ENCODE results near the gene CBARP.

The CBARP gene

DNA sequence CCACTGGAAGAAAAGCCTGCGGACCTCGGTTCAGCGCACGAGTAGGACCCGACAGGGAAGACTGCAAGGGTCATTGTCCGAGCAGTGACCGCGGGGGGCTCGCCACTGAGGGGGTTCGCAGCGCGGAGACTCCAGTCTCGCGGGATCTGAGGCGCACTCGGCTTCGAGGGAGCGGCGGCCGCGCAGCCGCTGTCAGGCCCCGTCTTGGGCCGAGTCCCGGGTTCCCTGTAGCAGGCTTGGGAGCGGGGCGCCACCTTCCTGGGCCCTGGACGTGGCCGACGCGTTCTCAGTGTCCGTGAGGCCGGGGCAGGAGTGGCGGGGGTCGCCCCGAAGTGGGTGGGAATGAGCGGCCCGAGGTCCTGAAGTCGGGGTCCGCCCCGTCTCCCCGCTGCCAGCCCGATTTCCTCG lies 37.1 kb upstream of the CBARP start:
- no peak for DNase-seq

DNA sequence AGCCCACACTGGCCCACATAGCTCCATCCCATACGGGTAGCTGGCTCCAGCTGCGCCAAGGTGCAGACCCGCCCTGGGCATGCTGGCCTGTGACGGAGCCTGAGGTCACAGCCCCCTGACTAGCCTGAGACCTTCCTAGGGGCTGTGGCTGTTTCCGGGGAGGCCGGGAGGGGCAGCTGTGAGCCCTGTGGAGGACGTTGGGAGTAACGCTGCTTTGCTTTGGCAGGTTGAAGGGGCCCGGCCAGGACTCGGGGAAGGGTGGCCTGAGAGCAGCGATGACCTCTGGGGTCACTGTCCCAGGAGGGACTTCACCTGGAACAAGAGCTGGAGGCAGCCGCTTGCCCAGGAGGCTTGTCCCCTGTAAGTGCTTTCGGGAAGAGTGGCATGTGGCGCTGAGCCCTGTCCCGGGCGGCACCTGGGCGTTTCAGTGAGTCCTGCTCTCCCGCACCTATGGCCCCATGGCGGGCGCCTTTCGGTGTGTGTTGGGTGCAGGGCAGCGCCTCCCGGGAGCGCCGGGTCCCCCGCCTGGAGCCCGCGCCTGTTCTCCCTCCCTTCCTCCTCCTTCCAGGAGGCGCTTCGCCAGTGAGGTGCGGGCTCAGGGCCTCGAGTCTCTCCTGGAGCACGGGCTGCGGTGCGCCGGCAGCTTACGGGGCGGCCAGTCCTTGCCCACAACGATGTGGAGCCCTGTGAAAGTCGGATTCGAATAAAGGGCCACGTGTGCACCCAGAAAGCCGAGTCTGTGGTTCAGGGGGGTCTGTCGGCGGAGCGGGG lies 36.5 kb upstream of the CBARP start:
- no peak for DNase-seq

DNA sequence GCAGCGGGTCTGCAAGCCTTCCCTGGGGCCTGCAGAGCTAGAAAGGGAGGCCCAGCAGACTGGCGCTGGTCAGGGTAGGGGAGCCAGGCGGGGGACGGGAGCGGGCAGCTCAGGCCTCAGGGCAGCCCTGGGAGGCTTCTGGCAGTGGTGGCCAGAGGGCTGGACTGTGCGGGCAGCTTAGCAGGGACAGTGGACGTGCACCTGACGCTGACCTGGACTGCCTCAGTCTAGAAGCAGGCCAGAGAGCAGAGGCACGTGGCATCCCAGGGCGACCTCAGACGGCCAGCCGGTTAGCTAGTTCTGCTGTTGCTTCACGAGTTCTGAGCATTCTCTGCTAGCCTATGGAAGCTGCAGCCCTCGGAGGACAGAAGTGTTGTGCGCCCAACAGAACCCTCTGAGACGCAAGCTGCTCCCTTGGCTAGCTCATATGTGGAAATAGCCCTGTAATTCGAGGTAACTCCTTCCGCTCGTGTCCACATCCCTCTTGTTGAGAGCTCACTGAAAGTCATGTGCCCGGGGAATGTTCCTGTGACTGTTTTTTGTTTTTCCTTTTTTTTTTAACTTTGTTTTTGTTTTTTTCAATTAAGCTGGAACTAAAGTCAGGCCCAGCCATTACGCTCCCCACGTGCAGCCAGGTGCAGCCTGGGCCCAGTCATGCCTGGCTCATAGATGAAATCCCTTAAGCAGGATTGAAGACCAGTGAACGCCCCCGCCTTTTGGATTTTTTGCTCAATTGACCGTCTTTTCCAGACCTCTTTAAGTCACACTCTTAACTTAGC lies 35.6 kb upstream of the CBARP start:
- no peak for DNase-seq

DNA sequence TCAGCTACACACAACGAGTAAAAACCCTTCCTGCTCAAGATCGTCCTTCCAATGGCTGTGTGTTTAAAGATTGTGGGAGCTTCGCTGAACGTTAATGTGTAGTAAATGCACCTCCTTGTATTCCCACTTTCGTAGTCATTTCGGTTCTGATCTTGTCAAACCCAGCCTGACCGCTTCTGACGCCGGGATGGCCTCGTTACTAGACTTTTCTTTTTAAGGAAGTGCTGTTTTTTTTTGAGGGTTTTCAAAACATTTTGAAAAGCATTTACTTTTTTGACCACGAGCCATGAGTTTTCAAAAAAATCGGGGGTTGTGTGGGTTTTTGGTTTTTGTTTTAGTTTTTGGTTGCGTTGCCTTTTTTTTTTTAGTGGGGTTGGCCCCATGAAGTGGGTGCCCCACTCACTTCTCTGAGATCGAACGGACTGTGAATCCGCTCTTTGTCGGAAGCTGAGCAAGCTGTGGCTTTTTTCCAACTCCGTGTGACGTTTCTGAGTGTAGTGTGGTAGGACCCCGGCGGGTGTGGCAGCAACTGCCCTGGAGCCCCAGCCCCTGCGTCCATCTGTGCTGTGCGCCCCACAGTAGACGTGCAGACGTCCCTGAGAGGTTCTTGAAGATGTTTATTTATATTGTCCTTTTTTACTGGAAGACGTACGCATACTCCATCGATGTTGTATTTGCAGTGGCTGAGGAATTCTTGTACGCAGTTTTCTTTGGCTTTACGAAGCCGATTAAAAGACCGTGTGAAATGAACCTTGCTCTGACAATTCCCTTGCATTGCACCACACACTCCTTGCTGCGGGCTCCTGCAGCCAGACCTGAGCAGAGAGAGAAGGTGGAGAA lies 34.8 kb upstream of the CBARP start:
- DNase-seq, result no peak

DNA sequence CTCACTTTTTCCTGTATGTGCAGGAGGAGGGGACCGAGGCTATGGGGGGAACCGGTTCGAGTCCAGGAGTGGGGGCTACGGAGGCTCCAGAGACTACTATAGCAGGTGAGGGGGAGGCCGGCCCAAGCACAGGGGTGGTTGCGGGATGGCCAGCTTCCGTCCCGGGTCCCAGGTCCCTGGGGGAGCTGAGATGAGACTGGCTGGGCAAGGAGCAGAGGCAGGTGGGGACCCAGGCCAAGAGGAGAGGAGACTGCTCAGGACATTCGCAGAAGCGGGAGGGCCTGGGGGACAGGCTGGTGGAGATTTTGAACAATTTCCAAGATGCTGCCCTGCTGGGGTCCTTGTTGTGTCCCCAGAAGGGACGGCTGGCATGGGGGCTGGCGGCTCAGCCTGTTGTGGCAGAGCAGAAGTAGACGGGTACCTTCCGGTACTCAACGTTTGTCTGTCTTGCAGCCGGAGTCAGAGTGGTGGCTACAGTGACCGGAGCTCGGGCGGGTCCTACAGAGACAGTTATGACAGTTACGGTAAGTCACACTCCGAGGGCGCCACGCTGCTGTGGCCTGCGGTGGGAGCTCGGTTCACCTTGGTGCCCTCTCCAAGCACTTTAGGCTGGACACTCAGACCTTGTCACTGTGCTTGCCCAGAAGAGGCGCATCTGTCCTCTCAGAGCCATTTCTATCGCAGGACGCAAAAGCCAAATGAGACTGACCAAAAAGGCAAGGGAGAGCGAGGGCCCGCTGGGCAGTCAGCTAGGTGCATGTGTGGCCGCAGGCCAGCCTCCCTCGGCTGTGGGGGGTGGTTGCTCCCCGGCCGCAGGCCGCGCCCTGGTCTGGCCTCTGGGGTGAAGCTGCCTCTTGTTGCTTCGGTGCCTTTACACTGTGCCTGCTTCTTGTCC lies 34.0 kb upstream of the CBARP start:
- no peak for DNase-seq

DNA sequence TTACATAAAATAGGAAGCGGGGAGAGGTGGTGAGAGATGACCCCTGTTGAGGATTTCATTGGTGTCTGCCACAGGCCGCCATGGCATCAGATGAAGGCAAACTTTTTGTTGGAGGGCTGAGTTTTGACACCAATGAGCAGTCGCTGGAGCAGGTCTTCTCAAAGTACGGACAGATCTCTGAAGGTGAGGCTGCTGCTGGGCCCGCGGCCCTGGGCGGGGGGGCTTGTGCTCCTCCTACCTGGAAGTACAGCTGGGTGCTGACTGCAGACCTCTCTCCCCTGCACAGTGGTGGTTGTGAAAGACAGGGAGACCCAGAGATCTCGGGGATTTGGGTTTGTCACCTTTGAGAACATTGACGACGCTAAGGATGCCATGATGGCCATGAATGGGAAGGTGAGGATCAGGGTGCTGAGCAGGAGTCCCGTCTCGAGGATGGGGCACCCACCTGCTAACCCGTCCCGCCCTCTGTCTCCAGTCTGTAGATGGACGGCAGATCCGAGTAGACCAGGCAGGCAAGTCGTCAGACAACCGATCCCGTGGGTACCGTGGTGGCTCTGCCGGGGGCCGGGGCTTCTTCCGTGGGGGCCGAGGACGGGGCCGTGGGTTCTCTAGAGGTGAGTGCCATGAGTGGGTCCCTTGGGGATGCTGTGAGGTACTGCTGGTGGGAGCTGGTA lies 33.2 kb upstream of the CBARP start:
- no peak for DNase-seq

DNA sequence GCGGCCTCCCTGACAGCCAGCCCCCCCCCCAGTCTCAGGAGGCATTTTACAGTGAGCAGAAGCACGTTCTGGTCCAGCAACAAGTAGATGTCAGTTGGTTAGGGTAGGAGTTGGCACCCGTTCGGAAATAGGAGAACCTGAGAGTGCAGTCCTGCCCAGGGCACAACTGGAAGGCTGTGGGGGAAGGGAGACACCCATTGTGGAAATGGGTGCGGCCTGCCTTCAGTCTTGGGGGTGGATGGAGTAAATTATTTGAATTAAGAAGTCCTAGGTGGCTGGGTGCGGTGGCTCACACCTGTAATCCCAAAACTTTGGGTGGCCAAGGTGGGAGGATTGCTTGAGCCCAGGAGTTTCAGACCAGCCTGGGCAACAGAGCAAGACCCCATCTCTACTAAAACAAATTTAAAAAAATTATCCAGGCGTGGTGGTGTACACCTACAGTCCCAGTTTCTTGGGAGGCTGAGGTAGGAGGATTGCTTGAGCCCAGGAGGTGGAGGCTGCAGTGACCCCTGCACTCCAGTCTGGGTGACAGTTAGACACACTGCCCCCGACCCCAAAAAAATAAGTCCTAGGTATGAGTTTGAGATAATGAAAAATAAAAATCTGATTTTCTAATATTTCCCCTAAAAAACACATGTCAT lies 32.5 kb upstream of the CBARP start:
- DNase-seq, result no peak

DNA sequence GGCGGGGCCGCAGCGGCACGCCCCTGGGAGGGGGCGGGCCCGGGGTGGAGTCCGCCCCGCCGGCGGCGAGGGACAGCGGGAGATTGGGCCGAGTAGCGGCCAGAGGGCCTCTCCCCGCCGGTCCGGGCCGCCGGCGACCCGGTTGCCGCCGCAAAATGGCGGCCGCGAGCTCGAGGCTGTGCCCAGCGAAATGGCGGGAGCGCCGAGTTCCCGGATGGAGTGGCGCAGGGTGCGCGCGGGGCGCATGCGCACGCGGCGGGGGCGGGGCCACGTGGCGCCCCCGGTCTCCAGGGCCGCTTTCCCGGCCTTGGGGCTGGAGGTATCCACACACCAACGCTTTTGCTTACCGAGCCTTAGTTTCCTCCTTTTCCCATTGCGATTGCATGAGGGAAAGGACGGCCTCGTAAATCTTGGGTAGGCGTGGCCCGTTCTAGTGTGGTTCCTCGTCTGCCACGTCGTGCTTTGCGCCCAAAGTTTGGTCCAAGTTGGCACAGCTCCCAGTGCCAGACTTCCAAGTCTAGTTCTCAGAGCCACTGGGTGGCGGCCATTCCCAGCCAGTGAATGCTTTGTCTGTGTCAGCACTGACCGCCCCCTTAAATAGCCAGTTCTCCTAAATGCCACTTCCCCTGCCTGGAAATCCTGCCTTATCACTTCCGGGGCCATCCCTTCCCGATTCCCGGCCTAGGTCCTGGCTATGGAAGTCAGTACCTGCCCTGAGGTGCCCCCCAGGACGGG lies 31.8 kb upstream of the CBARP start:
- DNase-seq, result peak; percentile 84

DNA sequence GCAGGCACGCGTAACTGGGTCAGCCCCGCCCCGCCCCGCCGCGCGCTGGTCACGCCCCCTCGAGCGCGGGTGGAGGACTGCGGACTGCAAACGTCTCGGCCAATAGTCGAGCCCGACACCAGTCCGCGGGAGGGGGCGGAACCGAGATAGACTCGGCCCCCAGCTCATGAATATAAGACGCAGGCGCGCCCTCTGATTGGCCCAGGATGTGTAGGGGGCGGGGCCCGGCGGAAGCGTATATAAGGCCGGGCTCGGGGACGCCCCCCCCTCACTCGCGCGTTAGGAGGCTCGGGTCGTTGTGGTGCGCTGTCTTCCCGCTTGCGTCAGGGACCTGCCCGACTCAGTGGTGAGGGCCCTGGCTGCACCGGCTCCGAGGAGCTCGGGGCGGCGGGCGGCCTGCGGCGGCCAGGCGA lies 31.3 kb upstream of the CBARP start, which contains the start of gene CIRBP:
Gene CIRBP (plus strand): TSS at position 268 of the 413 bp plus-strand sequence. CDS start 1,602 bp downstream, outside the sequence.
- peak; percentile 99 for DNase-seq

DNA sequence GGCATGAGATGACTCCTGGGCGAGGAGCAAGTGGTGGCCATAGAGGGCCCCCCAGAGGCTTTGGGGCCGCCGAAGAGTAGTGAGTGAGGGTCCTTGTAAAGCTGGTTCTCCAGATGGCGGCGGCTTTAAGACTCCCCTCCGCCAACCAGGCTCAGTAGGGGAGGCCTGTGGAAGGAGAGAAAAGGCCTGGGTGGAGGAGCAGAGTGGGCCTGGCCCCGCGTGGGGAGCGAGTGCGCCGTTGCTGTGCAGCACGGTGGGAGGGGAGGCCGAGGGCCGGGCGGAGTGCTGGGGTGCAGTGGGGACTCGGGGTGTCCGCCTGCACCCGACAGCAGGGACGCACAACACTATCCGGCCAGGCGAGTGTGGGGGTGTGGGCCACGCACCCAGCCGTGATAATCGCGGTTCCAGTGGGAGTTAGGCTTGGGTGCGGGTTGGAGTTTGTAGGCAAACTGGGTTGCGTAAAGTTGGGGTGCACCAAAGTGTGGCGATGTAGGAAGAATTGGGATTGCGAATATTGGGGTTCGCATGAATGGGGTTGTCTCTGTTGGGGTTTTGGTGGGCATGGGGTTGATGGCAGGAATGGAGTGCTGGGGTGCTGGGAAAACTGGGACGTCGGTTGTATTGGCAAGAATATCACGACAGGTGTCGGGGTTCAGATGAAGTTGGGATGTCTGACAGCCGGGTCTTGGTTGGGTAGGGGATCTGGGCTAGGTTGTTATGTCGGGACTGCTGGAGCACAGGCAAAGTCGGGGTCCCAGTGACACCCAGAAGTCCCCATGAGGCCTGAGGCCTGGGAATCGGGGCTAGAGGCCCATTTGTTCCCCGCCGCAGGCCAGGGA lies 30.6 kb upstream of the CBARP start:
- no peak for DNase-seq

DNA sequence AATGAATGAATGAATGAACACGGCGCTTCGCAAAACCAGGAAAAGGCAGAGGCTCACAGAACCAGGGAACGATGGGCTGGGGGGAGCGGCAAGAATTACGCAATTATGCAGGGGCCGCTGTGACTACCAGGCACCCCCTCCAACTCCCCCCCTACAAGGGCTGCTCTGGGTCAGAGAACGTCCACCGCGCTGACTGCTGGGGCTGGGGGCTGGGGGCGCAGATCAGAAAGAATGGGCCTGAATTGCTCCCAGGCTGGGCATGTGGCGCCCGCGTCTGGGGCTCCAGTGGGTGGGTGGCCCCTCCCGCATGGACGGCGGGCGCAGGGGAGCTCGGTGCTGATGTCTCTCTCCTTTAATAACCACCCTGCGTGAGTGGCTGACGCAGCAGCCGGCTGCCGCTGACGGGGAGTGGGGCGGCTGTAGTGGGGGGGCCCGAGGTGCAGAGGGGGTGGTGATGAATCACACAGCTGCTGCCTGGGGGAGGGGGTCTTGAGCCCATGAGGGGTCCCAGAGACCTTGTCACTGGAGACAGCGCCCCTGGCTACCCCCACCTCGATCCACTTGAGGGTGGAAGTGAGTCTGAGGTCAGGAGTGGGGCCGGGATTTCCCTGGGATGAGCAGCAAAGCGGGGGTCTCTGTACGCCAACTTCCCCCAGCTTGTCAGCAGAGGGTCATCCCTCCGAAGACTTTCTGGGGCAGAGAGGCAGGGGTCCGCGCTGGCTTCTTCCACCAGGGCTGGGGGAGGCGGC lies 29.8 kb upstream of the CBARP start:
- DNase-seq, result no peak

DNA sequence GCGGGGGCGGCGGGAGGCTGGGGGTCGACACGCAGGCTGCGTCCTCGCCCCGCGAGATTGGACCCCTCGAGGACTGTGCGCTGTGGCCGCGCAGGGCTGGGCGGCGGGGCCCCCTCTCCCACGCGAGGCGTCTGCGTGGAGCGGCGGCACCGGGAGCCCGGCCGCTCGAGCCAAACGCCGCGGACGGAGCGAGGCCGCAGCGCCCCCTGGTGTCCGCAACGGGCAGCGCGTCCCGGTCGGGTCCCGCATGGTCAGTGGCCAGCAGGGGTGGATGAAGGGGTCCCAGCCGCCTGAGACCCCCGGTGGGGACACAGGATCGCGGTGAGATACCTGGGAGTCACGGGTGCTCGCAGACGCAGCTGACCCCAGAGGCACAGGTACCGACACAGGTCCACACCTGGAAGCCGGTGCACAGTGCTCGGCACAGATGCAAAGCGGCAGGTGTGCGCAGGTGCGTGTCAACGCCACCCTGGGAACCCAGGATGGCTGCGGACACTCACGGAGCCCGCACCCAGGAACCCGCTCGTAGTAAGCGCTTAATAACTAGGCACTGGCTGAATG lies 29.2 kb upstream of the CBARP start:
- peak; percentile 84 for DNase-seq

DNA sequence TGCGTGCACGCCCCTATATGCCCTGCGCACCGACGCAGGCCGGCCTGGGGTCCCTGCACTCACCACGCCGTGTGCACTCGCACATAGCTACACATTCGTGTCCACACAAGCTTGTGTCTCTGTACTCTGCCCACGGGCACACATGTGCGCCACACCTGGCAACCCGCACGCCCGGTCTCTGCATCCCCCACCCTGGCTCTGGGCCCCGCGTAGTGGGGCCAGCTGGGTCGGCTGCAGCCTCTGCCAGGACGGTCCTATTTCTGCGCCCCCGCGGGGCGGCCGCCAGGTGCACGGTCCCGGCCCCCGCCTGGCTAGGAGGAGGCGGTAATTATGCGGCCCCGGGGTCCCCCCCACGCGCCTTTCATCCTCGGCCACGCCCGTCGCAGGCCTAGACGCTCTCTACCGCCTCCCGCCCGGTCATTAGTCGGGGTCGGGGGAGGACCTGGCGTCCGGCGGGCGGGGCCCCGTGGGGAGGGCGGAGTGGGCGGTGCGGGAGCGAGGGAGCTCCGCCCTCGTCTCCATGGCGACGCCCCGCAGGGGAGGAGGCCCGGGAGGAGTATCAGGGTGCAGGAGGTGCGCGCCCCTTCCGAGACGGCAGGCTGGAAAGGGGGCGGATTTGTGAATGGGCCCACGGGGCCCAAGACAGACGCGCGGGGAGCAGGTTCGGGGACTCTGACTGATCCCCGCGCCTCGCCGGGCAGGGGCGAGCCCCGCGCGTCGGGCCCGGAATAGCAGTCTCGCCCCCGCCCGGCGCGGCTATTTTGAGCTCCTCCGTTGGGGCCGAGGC lies 28.5 kb upstream of the CBARP start:
- DNase-seq, result peak; percentile 93

DNA sequence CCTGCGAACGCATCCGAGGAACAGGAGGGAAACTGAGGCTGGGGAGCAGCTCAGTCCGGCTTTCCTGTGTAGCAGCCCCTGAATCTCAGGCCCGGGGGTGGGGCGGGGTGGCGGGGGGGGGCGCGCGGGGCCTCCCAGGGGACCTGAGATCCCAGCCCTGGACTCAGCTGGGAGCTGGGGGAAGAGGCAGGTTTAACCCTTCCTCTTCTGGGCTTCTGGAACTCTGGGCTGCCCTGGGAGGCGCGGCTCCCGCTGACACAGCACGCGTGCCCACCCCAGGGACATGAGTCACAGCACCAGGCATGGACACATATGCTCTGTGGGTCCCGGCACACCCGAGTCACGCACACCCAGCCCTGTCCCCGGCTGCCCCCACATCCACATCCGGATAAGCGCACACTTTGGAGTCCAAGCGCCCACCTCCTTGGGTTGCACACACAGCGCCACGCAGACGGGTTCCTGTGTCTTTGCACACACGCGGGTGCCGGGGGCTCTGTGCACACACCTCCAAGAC lies 27.9 kb upstream of the CBARP start:
- no peak for DNase-seq

DNA sequence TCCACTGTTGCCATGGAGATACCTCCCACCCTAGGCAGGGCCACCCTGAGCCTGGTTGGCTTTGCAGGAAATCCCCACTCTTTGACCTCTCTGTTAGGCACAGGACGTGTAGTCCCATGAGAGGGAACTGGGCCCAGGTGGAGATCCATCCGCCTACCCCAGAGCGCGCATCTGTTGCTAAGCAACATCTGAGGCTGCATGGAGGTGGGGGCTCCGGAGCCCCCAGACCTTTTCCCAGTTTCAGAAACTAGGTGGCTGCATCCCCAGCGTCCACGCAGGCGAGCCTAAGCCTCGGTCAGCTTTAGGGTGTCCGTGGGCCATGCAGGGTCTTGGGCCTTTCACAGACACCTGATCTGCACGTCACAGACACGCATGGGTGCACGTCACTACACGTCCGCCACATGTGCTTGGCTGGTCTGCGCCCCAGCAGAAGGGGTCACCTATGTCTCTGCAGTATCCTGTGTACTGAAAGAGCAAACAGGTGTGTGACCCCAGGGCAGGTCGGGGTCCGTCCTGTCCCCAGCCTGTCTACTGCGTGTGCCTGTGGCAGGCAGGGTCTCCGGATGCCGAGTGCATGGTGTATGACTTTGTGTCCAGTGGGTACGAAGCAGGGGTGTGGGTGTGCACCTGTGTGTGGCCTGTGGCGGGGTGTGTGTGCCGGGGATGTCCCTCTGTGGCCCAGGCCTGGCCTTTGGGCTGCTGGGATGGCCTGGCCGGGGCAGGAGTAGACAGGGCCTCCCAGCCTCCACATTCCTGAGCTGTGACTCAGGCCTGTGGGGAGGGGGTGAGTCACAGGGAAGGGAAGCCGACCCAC lies 27.2 kb upstream of the CBARP start:
- peak; percentile 98 for DNase-seq

DNA sequence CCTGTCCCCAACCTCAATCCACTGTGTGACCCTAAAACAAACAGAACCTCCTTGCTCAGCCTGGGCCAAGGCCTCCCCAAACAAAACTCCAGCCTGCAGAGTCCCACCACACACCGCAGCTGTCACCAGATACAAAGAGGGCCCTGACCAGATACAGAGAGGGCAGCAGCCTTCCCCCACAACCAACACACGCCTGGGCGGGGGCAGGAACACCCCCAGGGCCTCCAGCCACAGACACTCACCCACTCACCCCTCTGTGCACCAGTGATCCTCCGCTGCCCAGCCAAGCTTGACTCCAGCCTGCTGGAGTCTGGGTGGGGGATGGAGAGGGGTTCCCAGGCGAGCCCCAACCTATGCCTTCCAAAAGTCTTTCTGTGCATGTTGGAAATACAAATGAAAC lies 25.4 kb upstream of the CBARP start:
- no peak for DNase-seq

Data from islet precursor cell (in vitro differentiated cells).